ENCODE results near the gene ACOX2.

ACOX2 gene

GRCh38 chr3:58536501-58537411, at the start of gene ACOX2:
Gene ACOX2 (minus strand): TSS chr3:58537190. CDS start chr3:58535106, 2,084 bp downstream.
- DNase-seq (ENCODE audit: low read depth in 1 of 2, low spot score in 1 of 2) = no peak

- no peak for DNase-seq (ENCODE audit: low read depth in 1 of 2, low spot score in 1 of 2)
Measured at GRCh38 chr3:58585994-58586393, 49.0 kb upstream of the ACOX2 start.

DNA sequence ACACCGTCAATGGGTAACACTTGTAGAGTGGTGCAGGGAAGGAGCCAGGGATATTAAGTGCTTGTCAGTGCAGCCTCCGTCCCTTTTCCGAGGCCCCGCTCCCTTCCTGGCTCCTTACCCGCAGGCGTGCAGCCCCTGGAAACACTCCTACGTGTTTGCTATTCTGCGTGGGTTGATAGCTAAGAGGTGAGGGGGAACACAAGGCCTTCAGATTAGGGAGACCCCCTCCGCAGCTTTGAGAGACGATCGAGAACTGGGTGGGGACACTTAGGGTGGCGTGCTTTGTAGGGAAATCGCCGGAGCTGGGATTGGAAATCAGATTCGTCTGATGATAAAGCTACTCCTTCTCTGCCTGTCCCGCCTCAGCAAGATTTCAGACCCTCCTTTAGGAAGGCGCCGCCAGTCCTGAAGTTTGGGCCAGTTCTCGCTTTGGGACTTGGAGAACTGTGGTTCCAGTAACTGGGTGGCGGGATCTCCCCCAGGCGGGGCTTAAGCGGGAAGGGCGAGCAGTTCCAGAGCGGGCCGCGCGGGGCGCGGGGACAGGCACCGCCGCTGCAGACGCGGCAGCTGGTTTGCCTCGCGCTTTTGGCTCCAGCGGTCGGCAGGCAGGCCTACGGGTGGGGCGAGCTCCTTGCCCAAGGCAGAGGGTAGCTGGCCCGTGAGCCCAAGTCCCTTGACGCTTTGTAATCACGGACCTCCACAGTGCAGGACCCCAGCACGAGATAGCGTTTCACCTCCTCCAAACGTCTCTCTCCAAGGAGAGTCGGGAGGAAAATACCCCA, 48.2 kb upstream of the ACOX2 start:
- peak; percentile 13 to 20 for DNase-seq (ENCODE audit: low read depth in 1 of 2, low spot score in 1 of 2)

DNA sequence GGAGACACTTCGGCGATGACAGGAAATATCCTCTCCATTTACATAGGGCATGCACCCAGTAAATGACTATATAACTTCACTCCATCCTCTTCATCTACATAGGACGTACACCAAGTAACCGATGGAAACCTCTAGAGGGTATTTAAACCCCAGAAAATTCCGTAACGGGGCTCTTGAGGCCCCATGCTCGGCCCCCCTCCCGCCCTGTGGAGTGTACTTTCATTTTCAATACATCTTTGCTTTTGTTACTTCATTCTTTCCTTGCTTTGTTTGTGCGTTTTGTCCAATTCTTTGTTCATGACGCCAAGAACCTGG, 47.7 kb upstream of the ACOX2 start:
- DNase-seq (ENCODE audit: low read depth in 1 of 2, low spot score in 1 of 2) = no peak

DNA sequence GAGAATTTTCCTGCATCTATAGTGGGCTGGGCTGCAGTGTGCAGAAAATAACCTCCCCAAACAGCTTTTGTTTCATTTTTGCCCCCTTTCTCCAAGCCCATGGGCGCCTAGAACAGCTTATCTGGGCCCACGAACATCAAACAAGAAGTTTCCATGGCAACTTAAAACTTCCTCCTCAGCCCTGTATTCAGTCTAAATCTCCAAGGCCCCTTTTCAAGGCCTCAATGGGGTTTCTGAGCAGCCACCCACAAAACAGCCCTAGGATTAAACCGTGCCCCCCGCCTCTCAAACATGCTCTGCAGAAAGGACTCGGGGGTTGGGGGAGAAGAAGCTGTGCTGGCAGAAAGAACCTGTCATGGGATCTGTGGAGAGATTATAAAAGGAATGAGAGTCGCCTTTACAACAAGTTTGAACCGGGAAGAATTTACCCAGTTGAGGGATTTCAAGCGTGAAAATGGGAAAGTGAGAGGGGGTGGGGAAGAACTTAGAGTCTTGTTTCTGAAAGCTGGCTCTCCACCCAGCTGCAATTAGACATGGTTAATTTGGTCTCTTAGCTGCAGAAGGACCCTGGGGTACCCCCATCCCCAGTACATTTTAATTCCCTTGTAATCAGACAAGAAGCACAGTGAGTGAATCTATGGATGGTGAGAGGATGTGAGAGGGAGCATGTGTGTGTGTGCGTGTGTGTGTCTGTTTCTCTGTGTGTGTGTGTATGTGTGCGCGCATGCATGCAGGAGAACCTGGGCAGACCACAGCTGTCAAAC, 44.5 kb upstream of the ACOX2 start:
- no peak for DNase-seq (ENCODE audit: low read depth in 1 of 2, low spot score in 1 of 2)

- DNase-seq (ENCODE audit: low read depth in 1 of 2, low spot score in 1 of 2) = no peak
Measured at GRCh38 chr3:58580826-58581327, 43.9 kb upstream of the ACOX2 start.

GRCh38 chr3:58578873-58579272, 41.9 kb upstream of the ACOX2 start:
- no peak for DNase-seq (ENCODE audit: low read depth in 1 of 2, low spot score in 1 of 2)

GRCh38 chr3:58577269-58577821, 40.4 kb upstream of the ACOX2 start, which contains the start of gene FAM107A:
Gene FAM107A (minus strand): TSS chr3:58577391. CDS start chr3:58569860, 7,531 bp downstream.
- DNase-seq (ENCODE audit: low read depth in 1 of 2, low spot score in 1 of 2) = no peak

DNA sequence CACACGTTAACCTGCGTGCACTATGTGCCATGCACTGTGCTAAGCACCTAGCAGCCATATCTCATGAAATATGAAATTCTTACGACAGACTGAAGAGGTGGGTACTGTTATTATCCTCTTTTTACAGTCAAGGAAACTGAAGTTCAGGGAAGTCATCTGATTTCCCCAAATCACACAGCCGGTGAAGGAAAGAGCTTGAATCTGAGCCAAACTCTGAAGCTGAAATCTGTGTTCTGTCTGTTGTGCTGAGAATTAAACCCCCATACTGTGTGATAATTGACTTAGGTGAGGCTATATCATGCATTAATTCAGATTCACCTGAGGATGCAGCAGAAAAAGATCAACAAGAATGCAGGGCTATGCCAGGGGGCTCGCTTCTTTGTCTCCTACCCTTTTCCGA, 39.7 kb upstream of the ACOX2 start:
- no peak for DNase-seq (ENCODE audit: low read depth in 1 of 2, low spot score in 1 of 2)

DNA sequence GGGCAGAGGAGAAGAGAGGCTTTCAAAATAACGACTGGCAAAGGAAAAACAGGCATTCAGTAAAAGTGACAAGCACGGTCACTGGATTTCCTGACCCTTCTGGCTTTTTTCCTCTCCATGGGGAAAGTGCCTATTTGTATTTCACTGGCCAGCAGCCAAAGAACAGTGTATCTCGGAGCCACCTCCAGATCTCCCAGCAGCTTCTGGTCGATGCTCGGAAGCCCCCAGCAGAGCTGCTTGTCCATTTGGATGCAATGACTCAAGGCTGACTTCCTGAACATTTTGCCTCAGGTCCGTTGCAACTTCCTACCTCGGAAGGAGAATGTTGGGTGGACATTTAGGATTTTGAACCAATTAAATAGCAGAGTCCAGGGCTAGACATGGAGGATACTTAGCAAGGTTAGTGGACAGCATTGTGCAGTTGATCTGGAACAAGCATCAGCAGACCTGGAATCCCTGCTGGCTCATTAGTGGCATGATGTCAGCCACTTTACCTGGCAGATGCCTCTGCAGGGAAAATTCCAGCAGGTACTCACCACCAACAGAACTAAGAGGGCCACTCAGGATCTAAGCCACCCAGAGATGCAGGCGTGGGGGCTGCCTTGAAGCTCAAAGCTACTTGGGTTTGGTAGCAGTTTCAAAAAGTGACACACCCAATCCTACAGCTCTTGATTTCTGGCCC, 39.1 kb upstream of the ACOX2 start:
- DNase-seq (ENCODE audit: low read depth in 1 of 2, low spot score in 1 of 2) = no peak

DNA sequence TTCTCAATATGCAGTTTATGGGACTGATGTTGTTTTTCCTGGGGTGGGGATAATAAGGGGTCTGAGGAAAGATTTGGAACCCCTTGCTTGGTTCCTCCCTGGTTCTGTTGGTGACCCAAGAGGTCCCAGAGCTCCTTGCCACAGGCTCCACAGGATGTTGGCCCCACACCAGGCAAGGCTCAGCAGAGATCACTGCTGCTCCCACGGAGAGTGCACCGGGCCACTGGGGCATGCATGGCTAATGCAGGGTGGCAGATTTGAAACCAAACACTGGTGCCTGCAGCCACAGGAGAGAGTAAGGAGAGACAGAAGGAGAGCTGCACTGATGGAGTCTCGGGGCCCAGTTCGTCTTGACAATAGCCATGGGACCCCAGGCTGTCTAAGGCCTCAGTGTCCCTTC, 37.7 kb upstream of the ACOX2 start:
- no peak for DNase-seq (ENCODE audit: low read depth in 1 of 2, low spot score in 1 of 2)

DNA sequence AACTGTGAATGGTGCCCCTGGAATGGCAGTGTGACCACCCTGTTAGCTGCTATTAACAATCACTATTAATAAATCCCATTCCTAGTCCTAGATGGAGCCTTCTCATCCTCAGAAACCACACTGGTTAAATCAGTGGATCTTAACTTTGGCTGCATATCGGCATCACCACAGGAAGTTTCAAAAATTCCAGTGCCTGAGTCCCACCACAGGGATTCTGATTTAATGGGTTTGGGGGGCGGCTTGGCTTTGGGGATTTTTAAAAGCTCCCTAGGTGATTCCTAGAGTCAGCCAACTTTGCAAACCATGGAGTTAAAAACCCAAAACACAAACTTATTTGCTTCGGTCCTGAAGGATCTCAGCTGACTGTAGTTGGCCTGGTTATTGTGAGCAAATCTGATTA, 37.1 kb upstream of the ACOX2 start:
- DNase-seq (ENCODE audit: low read depth in 1 of 2, low spot score in 1 of 2) = no peak

- DNase-seq (ENCODE audit: low read depth in 1 of 2, low spot score in 1 of 2) = no peak
Measured at GRCh38 chr3:58573640-58574039, 36.6 kb upstream of the ACOX2 start.

- no peak for DNase-seq (ENCODE audit: low read depth in 1 of 2, low spot score in 1 of 2)
Measured at GRCh38 chr3:58572634-58573230, 35.7 kb upstream of the ACOX2 start.

DNA sequence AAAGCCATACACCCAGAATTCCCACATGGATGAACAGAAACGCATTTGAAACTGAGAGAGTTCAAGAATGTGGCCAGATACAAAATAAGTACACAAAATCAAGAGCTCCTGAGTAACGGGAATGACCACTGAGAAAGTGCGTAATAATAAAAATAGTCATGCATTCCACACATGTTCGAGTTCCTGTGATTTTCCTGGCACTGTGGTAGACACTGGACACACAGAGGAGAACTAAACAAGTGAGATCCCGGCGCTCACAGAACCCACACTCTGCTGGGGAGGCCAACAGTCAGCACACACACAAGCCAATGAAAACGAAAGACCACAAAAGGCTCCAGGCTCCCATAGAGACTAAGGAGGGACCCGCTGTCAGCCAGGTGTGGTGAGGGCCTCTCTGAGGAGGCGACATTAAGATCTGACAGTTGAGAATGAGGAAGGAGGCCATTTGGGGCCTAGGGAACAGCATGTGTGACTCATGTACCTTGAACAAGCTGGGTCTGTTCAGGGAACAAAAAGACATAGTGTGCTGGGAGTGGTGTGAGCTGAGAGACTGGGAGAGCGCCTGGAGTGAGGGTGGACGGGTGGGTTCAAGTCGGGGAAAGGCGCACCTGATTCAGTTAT, 35.1 kb upstream of the ACOX2 start:
- DNase-seq (ENCODE audit: low read depth in 1 of 2, low spot score in 1 of 2) = no peak

DNA sequence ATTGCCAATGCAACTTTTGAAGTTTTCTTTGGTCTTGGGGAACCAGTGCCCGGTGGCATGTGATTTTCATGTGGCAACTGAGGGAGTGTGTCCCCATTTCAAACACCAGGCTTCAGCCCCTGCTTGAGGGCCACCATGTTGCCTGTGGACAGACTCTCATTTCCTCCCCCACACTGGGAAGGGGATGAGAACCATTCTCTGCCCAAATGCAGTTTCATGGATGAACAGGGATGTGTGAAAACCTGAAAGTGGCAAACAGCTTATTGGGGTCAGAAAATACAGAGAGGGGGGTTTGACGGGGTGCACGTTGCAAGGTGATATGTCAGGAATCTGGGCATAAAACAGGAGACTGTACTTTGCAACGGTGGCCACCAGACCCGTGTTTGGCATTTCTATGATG, 33.9 kb upstream of the ACOX2 start:
- DNase-seq (ENCODE audit: low read depth in 1 of 2, low spot score in 1 of 2) = no peak

DNA sequence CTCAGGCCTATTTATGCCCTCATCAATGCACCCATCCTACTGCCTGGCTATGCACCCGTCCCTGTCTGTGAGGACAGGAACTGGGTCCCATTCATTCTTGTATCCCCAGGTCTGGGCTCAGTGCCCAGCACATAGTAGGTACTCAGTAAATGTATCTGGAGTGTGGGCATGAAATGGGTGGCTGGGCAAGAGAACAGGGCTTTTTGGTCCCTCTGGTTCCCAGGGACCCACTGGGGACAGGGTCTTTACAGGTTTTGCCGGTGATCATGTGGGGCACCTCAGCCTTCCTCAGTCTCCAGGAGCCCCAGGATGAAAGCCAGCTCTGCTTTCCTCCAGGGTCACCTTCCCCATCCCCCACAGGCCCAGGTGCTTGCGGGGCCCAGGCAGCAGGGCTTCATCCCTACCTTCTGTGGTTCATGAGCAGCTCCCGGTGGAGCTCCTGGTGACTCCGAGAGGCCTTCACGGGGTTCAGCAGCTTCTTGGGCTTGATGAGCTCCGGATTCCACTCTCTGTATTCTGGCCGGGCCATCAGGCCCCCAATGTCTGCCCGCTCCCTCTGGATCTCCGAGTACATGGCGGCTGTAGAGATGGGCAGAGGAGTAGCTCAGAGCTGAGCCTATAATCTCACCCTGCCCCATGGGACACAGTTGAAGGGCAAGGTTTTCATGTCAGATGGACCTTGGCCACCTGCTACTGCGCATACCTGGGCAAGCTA, 32.5 kb upstream of the ACOX2 start:
- no peak for DNase-seq (ENCODE audit: low read depth in 1 of 2, low spot score in 1 of 2)

DNA sequence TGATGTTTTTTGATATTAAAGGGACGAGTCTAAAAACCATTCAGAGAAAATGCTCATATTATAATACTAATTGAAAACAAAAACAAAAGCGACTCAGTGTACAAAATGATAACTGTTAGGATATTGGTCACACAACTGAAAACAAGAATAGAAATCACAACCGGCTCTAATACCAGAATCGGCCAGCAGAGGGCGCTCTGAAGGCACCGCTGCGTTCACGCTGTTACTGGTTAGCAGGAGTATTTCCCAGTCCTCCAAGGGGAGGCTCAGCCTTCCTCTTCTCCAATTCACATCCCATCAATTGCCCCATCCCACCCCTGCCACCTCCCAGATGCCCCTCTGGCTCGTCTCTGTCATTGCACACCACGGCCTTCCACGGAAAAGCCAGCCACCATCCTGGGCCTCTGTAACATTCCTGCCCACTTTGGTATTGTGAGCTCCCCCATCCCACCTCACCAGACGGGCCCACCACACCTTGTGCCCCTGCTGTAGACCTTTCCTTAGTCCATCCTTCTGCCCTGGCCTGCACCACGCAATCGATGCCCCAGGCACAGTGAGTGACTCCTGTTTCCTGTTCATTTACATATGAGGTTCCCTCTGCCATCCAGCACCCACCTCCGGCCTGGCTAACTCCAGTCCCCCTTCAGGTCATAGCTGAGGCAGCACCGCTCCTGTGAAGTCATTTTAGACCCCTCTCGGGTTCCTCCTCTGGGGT, 31.7 kb upstream of the ACOX2 start:
- DNase-seq (ENCODE audit: low read depth in 1 of 2, low spot score in 1 of 2) = peak; percentile 57 to 73

GRCh38 chr3:58567251-58567515, 30.2 kb upstream of the ACOX2 start:
- DNase-seq (ENCODE audit: low read depth in 1 of 2, low spot score in 1 of 2) = no peak

Data from activated T-helper 1 cell treated with anti-CD3 and anti-CD28 coated beads, Interleukin-2, amount 50 U/mL, for 16 hours (primary cell).